ENCODE measurements around the gene ZNHIT6.

- TF ChIP-seq POLR2A (IDR thresholded peaks at IDR 0.05) = no peak
- TF ChIP-seq CTCF (IDR thresholded peaks at IDR 0.05) = no peak
Observed at GRCh38 chr1:85681087-85681486, 27.1 kb downstream of the ZNHIT6 start.

All from uterus (tissue), 2 donors.